Psoas muscle (tissue), 8 donors: ENCODE data around the gene INSR. TPM values are rescaled to one million over a fixed set of nuclear protein-coding genes. Genes with fewer than 3 reads are reported as not detected.

ENCODE experiments used
- ATAC-seq, 4 donors: fragments of 200-7000 bp; cut with Tn5 transposase; one replicate each; pipeline ENCODE4 v1.9.1; 2020; ENCODE audit warnings: moderate library complexity in 3 of 4, mild to moderate bottlenecking in 2 of 4
- DNase-seq, 2 donors: peaks; one replicate each; pipeline ENCODE4 v3.0.0-alpha.2; 2020
- H3K27ac ChIP-seq: fragments of 200-600 bp; one replicate; pipeline ENCODE4 v1.8.0; 2022
- H3K27me3 ChIP-seq, 3 donors: fragments of 200-600 bp in 1 of 3; one replicate each; pipeline versions ENCODE4 v1.6.1 to v1.8.0; 2013 to 2022; ENCODE audit warnings: low read length in 2 of 3, mild to moderate bottlenecking in 2 of 3, moderate library complexity in 1 of 3; ENCODE audit not compliant: insufficient read depth in 3 of 3
- H3K36me3 ChIP-seq, 2 donors: fragments of 200-600 bp in 1 of 2; one replicate each; pipeline versions ENCODE4 v1.6.1 to v1.8.0; 2013 to 2022; ENCODE audit warnings: low read depth in 1 of 2, mild to moderate bottlenecking in 1 of 2, moderate library complexity in 1 of 2; ENCODE audit not compliant: insufficient read depth in 1 of 2
- H3K4me1 ChIP-seq: fragments of 200-600 bp; one replicate; pipeline ENCODE4 v1.8.0; 2022
- H3K4me3 ChIP-seq: fragments of 200-600 bp; one replicate; pipeline ENCODE4 v1.8.0; 2022; ENCODE audit warnings: mild to moderate bottlenecking
- H3K9me3 ChIP-seq: fragments of 200-600 bp; one replicate; pipeline ENCODE4 v1.8.0; 2022
- WGBS, 3 donors: extraction: QIAGEN DNeasy Blood & Tissue Kit; methylation state at CpG; one replicate each; pipeline versions ENCODE4 v1.1.6 to v1.1.7; 2013; 5-methylcytosine and 5-hydroxymethylcytosine counted together
- intact Hi-C, 2 donors: fragments of 100-400 bp; cut with DNase I; formaldehyde crosslinking; loops; one replicate each; pipeline versions ENCODE4 v1.11.0 to v1.14.2; 2022
- polyA plus RNA-seq, 3 donors: library from polyadenylated mRNA; stranded (reverse); fragments of 200-250 nt; gene quantifications; one replicate each; pipeline ENCODE4 v1.2.3, GENCODE V29; 2013
- total RNA-seq, 4 donors: library from RNA; stranded (reverse); fragmentation: NEBNext Ultra II Directional in 2 of 4; extraction: Animal tissue kit (Norgen Biotek cat#: 25700) in 2 of 4; gene quantifications; one replicate each; pipeline versions ENCODE4 v1.2.1 to v1.2.4, GENCODE V29; 2021 to 2023
- TF ChIP-seq, protein P1 (sequence below): fragments of 200-600 bp; IDR thresholded peaks from one replicate; pipeline ENCODE4 v1.8.0; 2022; ENCODE audit warnings: antibody characterized with exemption
- donor health status: healthy with polysubstance abuse.
- donor health status: DM: no; HTN: no; CAD: no; lungs with moderate emphysema.
- donor health status: Bipolar disorder and iron deficiency.
- donor health status: healthy.
- donor health status: DM: yes; HTN: yes; CAD: no.
- donor health status: DM: no; HTN: no; CAD: no.
- donor health status: DM: no; HTN: no; CAD: no.
- donor health status: DM: yes; HTN: yes; CAD: no.

Gene INSR
- total and polyA plus RNA-seq, 7 donors, result 3.7 to 95.1 (median 48.5) TPM

DNA sequence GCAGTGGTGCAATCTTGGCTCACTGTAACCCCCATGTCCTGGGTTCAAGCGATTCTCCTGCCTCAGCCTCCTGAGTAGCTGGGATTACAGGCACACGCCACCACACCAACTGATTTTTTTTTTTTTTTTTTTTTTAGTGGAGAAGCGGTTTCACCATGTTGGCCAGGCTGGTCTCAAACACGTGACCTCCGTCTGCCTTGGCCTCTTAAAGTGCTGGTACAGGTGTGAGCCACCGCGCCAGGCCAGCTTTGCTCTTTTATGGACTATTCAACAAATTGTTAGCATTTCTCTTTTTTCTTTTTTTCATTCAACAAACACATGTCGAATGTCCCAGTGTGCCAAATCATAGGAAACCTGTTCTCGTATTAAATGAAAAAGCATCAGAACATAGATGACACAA is 99.6 kb downstream of the INSR start:
- no peaks in the 10 kb centered on the region for H3K27me3 ChIP-seq
- intact Hi-C loops, result no loop called here
- TF ChIP-seq, protein P1, sequence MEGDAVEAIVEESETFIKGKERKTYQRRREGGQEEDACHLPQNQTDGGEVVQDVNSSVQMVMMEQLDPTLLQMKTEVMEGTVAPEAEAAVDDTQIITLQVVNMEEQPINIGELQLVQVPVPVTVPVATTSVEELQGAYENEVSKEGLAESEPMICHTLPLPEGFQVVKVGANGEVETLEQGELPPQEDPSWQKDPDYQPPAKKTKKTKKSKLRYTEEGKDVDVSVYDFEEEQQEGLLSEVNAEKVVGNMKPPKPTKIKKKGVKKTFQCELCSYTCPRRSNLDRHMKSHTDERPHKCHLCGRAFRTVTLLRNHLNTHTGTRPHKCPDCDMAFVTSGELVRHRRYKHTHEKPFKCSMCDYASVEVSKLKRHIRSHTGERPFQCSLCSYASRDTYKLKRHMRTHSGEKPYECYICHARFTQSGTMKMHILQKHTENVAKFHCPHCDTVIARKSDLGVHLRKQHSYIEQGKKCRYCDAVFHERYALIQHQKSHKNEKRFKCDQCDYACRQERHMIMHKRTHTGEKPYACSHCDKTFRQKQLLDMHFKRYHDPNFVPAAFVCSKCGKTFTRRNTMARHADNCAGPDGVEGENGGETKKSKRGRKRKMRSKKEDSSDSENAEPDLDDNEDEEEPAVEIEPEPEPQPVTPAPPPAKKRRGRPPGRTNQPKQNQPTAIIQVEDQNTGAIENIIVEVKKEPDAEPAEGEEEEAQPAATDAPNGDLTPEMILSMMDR, result no peak
- H3K4me1 ChIP-seq, result peaks cover 23% of the 10 kb centered on the region
- 81 to 89% (median 88%) methylated on average over 9 of the region's 9 CpGs for WGBS, 3 donors
- H3K9me3 ChIP-seq, result no peaks in the 10 kb centered on the region
- H3K36me3 ChIP-seq, result no peaks in the 10 kb centered on the region
- no peak overlapping the region for H3K27ac ChIP-seq
- ATAC-seq, result no peak
- H3K4me3 ChIP-seq, result no peak overlapping the region
- DNase-seq, result no peak

GRCh38 chr19:7191946-7192691 is 102.1 kb downstream of the INSR start:
- H3K4me1 ChIP-seq, result peaks cover 13% of the 10 kb centered on the region
- TF ChIP-seq, protein P1, result no peak
- H3K27me3 ChIP-seq, result no peaks in the 10 kb centered on the region
- H3K27ac ChIP-seq, result no peak overlapping the region
- no peaks in the 10 kb centered on the region for H3K9me3 ChIP-seq
- no peak for ATAC-seq
- 49 to 60% (median 51%) methylated on average over 7 of the region's 7 CpGs for WGBS, 3 donors
- DNase-seq, result no peak
- no peak overlapping the region for H3K4me3 ChIP-seq
- no peaks in the 10 kb centered on the region for H3K36me3 ChIP-seq
- intact Hi-C loops, result no loop called here

GRCh38 chr19:7188698-7189629 is 105.2 kb downstream of the INSR start:
- TF ChIP-seq, protein P1, result no peak
- Histone ChIP-seq H3K27ac (no peak overlapping the region), H3K9me3 (no peaks in the 10 kb centered on the region), H3K4me1 (peaks cover 13% of the 10 kb centered on the region), H3K27me3 (no peaks in the 10 kb centered on the region), H3K4me3 (no peak overlapping the region), H3K36me3 (peaks cover 0 to 3% of the 10 kb centered on the region in 2 donors)
- ATAC-seq, result peak; percentile 34 to 58 (median 42)
- DNase-seq, result no peak
- 70 to 81% (median 76%) methylated on average over 12 of the region's 12 CpGs for WGBS, 3 donors
- intact Hi-C loops, result no loop called here

DNA sequence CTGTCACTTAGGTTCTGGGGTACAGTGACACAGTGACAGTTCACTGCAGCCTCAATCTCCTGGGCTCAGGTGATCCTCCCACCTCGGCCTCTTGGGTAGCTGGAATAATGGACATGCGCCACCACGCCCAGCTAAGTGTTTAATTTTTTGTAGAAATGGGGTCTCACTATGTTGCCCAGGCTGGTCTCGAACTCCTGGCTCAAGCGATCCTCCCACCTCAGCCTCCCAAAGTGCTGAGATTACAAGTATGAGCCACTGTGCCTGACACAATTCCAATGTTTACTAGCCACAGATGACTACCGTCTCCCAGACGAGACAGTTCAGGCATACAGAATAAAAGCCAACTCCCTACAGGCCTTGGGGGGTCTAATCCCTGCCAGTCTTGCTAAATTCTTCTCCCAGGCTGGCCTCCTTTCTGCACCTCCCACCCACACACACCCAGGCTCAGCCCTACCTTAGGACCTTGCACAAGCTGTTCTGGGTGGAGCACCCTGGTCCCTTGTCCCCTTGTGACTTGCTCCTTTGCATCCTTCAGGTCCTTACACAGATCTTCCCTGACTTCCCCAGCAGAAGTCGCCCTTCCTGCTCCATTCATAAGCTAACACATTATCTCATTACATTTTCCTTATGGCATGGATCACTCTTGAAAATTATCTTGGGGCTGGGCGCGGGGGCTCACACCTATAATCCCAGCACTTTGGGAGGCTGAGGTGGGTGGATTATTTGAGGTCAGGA is 106.4 kb downstream of the INSR start:
- no peak for DNase-seq

More for the DNA sequence above, 106.4 kb downstream of the INSR start:
- no peak for ATAC-seq
- intact Hi-C loops, result no loop called here
- Histone ChIP-seq H3K4me3 (no peak overlapping the region), H3K36me3 (peaks cover 0 to 7% of the 10 kb centered on the region in 2 donors), H3K27me3 (no peaks in the 10 kb centered on the region), H3K27ac (no peak overlapping the region), H3K9me3 (no peaks in the 10 kb centered on the region), H3K4me1 (peaks cover 19% of the 10 kb centered on the region)
- WGBS, 3 donors, result 73 to 83% (median 80%) methylated on average over 10 of the region's 10 CpGs
- TF ChIP-seq, protein P1, result no peak
